HG03060 (cell line): Measurements from ENCODE around the gene HSD17B2.

Source experiments
- ATAC-seq: cut with Tn5 transposase; IDR thresholded peaks from one replicate; pipeline ENCODE4 v1.9.1; 2021; ENCODE audit warnings: low read depth, moderate number of reproducible peaks; ENCODE audit not compliant: unreplicated experiment

Gene HSD17B2

DNA sequence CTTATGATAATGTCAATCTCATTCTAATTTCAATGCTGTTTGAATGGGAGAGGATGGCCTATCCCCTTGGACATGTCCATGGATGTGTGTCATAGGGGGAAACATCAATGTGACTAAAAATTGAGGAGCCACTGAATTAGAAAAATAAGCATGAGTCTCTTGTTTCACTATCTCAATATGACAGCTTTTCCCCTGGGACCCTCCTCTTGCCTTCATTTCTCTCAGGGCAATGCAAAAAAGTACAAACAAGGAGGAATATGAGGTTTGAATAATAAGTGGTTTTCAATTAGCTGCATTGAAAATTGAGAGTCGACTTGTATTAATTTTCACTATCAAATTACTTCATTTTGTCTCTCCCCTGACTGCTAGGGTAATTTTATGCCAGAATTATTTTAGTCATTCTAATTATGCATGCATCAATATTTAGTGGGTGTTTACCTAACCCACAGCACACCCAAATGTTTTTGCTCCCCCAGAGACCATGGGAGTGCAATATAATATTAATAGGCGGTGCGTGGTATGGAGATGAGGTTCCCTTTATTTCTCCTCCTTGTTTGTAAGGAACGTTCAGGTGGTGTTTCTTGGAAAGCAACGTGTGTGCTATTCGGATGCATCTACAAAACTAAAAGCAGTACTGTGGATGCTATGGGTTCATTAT, 17.0 kb upstream of the HSD17B2 start:
- ATAC-seq = no peak

DNA sequence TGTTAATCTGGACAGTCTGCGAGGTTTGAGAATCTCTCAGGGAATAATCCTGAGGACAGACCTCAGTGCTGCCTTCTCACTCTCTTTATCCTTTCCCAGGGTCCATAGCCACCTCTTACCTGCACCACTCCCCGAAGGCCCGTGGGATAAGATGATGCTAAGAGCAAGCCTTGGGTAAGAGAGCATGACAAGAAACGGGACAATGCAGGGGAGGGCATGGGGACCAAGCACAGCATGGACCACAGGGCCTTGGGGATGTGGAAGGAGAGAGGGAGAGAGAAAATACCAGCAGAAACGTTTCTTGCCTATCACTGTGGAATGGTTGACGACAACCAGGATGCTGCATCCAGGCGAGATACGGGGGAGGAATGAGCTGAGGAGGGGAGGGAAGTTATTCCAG, 15.5 kb upstream of the HSD17B2 start:
- no peak for ATAC-seq

DNA sequence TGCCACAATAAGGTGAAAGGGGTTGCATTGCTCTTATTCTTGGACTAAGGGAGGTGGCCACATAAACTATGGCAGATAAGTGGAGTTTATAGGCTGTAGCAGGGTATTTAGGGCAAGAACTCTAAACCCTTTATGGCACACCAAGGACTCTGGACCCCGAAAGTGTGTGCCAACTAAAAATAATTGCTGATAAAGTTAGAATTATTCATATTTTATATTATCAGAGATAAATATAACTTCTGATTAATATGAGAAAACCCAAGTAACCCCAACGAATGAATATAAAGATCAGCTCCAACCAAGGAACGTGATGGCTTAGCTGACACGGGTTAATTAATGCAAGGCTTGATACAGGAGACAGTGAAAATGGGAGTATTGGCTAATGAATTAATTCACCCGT, 15.0 kb upstream of the HSD17B2 start:
- ATAC-seq = no peak

DNA sequence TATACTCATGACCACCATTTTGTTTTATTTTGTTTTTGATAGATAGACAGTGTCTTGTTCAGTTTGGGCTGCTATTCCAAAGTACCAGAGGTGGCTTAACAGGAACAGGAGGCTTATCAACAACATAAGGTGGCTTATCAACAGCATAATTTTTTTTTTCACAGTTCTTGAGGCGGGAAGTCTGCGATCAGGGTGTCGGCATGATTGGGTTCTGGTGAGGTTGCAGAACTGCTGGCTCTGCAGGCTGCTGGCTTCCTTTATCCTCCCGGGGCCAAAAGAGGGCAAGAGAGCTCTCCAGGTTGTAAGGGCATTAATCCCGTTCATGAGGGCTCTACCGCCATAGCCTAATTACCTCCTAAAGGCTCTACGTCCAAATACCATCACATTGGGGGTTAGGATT, 11.8 kb upstream of the HSD17B2 start:
- ATAC-seq = no peak

DNA sequence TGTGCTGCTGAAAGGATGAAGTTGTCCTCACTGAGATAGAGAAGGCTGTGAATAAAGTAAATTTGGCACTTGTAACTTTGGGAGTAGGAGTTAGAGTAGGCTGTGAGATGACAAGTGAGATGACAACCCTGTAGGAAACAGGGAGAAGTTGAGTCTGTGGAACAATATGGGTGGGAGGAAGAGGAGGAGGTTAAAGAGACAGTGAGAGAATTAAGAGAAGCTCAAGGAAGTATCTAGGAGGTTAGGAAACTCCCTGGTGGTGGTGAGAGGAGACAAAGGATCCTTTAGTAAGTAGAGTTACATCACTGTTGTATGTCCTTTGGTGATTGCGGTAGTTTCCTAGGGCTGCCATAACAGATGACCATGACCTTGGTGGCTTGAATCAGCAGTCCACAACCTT, 10.7 kb upstream of the HSD17B2 start:
- no peak for ATAC-seq

DNA sequence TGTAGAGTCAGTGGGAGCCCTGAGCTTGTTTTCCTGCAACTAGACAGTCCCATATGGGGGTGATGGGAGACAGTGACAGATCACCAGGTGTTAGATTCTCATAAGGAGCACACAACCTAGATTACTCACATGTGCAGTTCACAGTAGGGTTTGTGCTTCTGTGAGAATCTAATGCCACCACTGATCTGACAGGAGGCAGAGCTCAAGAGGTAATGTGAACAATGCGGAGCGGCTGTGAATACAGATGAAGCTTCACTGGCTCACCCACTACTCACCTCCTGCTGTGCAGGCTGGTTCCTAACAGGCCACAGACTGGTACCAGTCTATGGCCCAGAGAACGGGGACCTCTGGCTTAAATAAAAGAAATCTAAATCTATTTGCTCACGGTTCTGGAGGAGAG, 10.2 kb upstream of the HSD17B2 start:
- no peak for ATAC-seq

DNA sequence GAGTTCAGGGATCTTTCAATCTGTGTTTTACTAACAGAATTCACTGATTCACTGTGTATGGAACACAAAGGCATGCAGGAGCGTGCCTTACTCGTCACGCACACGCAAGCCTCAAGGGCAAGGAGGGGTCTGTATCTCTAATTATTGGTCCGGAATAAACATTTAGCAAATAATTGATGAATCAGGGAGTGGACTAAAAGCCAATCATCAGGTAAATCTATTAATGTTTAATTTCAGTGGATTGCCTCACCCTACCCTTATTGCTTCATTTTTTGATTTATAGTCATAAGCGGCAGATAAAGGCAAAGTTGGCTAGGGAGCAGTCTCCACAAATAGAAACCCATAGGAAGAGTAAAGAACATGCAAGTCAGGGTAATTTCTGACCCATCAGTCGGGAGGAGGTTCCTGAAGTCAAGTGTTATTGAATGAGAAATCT, 7.4 kb upstream of the HSD17B2 start:
- ATAC-seq = no peak

DNA sequence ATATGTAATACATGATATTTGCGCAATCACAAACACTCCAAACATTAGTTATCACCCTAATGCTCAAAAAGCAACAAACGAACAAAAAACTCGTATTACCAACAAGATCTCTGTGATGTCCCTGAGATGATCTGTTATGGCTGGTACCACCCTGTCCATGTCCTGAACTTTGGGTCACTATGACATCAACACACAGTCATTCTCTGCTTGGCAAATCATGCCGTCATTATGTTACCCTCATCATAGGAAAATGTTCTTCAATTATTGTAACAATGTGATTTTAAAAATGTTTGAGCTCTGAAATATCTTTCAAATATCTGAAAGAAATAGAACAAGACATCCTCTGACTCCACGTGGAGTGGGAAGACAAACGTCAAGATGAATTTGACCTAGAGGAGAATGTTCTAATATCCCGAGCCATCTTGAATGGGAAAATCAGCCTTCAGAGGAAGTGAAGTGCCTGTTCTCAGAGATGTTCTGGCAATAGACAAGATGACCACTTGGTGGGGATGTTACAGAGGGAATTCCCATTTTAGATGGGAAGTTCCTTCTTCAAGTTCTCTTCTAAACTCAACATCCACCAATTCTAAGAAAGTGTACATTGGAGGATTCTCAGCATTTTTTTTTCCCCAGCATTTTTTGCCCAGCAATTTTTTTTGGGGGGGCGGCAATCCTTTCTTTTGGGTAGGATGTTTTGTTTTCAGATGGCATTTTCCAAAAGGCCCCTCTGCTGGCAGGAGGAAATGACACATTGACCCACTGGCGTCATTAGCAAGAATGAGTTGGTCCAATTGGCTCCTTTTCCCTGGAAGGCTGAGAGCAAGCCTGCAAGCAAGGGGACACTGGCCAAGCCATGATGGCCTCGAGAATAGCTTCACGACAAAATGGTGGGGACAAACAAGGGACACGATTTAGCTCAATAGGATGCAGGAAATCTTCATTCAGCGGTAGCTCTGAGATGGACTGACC, 3.7 kb upstream of the HSD17B2 start:
- ATAC-seq = no peak

DNA sequence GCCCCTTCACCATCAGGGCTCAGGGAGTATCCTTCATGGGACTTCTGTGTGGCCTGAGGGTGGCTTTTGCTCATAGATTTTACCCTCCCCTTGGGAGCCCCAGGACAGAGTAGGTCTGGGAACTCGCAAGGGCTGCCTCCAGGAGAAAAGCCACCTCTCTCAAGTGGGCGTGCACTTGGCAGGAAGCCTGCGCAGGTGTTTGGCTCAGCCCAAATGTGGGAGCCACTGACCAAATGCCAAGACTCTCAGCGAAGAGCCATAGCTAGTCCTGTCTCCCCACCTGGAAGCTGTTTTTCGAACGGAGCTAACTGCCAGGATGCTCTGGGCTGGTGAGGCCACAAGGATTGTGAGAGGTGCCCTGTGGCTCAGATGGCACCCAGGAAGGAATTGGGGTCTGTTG, 2.0 kb upstream of the HSD17B2 start:
- ATAC-seq = no peak

DNA sequence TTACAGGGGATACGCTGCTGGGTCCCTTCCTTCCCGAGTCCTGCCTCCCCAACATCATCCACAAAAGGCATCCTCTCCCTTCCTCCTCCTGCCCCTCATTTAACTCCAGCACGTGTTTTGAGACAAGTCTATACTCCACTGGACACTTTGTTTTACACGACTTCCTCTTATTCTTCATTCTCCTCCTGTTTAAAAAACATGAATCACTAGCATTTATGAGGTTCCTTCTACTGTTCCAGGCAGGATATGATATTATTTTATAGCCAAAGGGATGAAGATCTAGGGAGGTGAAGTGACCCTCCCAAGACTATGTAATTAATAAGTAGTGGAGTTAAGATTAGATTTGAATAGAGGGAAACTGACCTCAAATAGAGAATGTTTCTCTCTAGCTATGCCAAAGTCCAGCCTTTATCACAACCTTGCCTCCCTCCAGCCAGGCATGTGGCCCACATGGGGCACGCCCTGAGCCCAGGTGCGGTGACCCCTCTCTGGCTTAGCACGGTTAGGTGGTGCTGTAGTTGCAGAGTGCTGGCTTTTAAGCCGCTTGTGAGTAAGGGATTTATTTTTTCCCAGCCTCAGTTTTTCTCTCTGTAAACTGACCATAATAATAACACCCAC, 1.3 kb upstream of the HSD17B2 start:
- ATAC-seq = no peak

DNA sequence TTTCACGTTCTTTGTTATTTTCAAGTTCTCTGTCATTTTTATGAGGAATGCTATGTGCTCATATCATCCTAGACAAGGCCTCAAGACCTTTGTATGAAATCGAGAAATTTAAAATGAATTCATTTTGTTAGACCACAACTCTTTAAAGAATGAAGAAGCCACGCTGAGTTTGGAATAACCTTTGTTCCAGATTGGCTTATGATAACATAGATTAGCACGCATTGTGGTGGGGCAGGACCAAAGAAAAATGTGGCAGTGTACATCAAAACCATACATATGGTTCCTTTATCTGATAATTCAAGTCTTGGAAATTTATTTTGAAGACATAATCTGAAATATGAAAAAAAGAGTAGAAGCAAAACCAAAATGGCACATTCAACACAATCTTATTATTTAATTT, 2.2 kb downstream of the HSD17B2 start:
- no peak for ATAC-seq

DNA sequence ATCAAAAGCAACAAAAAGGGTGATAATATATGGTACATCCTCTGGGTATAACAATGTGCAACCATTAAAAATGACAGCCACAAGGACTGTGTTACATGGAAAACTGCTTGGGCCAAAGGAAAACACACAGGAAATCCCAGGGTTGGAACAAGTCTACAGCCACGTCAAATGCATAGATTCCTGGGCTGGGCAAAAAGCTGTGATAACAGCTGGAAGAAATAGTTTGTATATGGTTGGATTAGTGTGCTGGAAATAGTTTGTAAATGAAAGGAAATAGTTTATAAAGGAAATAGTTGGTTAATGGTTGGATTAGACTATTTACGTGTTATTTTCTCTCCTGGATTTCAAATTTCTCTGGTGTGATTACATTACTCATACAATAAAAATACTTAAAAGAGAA, 2.6 kb downstream of the HSD17B2 start:
- no peak for ATAC-seq

DNA sequence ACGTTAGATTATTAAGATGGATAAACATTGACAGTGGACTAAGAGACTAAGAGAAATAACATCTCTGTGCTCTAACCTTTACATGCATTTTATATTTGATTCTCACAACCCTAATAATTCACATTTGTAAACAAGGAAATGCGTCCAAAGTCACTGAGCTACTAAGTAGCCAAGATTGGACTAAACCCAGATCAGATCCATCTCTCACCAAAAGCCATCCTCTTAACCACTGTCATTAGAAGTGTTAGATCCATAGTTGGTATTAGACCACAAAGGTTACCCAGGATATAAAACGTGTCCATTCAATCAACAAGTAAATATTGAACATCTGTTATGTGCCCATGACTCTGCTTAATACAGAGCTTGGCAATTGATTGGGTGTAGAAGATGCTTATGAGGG, 5.2 kb downstream of the HSD17B2 start:
- no peak for ATAC-seq

DNA sequence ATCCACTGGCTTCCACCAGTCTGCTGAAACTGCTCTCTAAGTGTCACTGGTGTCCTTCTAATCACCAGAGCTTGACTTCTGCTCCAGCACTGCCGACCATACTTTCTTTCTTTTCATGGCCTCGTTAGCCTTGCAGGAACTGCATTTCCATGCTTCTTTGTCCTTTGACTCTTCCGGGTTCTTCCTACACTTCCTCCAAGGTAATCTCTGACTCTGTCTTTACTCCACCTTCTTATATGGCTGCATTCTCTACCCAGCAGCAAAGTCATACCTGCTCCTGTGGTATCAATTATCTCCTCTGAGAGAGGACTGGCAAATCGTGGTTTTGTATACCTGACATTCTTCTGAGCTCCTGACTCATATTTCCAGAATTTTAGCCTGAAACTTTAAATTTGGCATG, 6.5 kb downstream of the HSD17B2 start:
- ATAC-seq = no peak

DNA sequence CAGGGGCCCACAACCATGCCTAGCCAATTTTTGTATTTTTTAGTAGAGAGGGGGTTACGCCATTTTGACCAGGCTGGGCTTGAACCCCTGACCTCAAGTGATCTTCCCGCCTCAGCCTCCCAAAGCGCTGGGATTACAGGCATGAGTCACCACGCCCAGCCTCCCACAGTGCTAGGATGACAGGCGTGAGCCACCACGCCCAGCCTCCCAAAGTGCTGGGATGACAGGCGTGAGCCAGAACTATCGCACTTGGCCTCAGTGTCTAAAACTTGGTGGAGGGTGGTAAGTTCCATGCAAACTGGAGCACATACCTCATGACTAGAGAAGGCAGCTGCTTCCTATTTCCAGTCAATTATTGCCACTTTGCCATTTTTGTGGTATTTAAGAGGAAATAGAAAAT, 7.1 kb downstream of the HSD17B2 start:
- no peak for ATAC-seq

DNA sequence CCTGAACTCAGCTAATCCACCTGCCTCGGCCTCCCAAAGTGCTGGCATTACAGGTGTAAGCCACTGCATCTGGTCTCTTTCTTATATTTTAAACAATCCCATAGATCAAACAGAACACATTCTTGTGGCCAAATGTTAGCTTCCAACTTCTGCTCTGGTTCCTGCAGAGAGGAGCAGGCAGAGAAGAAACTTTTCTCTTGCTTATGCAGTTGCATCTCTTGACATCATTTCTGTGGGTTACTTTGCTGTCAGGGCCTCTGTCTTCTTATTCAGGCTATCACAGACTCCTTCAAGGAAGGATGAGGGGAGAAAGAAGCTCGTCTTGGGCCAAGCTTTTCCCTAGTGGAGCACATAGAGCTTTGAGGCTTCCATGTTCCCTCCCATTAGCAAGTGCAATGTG, 7.8 kb downstream of the HSD17B2 start:
- ATAC-seq = no peak

DNA sequence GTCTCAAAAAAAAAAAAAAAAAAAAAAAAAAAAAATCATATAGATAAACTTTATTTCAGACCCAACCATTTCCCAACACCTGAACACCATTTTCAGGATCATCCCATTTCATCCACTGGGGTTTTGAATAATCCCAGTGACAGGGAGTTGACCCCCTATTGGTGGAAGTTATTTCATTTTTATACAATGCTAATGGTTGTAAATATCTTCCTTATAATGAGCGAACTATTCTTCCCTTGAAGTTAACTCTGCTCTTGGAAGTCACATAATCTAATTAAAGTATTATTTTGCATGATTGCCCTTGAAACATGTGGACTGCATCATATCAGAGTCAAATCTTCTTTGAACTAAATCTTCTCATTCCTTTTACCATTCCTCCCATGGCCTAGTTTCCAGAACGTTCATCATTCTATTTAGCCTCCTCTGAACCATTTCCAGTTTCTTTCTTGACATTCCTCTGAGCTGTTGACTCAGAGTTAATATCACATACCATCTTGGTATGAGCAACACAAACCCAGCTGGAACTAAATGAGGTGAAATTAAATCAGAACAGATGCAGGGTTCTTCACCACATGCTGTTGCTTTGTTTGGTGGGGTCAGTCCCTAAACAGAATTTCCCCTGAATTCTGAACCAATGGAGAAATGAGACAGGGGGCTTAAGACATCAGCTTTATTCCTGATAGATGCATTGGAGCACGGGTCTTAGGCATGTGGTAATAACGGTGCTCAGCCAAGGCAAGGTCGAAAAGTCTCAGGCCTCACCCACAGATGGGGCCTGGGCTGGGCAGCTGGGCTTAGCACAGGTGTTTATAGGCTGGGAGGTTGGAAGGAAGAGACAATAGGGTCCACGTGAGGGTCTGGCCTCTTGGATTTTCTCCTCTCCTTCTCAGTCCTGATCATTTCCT, 8.9 kb downstream of the HSD17B2 start:
- ATAC-seq = no peak

DNA sequence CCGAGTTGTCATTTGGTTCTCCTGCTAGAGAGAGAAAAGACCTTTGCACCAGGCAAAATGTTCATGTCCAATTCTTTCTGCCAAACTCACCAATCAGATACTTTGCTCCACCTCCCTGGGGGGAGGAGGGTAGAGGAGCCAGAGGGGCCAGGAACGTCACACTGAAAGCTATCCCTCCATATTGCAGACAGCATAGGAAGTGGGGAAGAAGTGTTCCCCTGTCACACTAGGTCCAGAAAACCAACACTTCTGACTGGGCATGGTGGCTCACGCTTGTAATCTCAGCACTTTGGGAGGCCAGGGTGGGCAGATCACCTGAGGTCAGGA, 9.5 kb downstream of the HSD17B2 start:
- no peak for ATAC-seq

DNA sequence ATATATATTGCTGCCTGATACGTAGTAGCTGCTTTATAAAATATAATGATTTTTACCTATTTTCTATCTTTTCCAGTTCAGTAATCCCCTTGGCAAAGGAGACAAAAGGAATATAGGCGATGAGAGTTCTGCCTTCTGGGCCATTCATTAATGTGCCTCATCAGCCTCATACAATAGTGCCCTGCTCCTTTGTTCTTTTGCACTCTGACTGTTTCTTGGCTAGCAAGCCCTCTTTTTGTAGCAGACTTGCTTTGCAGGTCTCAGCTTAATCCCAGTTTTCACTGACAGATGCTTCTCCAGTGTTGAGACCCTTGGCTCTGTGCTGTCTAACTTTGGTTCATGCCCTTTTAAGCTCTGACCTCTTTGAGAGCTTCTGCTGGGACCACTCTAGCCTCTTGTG, 10.4 kb downstream of the HSD17B2 start:
- ATAC-seq = no peak

DNA sequence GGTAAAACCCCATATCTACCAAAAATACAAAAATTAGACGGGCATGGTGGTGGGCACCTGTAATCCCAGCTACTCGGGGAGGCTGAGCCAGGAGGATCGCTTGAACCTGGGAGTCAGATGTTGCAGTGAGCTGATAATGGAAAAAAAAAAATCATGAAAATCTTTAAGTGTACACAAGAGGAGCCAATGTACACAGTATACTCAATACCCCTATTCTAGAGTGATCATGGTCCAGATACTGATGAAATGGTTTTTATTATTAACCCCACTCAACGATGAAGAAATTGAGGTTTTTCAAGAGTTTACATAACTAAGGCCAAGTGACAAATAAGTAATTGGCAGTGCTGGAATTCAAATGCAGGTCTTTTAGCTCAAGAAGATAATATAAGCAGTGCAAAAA, 11.5 kb downstream of the HSD17B2 start:
- no peak for ATAC-seq

DNA sequence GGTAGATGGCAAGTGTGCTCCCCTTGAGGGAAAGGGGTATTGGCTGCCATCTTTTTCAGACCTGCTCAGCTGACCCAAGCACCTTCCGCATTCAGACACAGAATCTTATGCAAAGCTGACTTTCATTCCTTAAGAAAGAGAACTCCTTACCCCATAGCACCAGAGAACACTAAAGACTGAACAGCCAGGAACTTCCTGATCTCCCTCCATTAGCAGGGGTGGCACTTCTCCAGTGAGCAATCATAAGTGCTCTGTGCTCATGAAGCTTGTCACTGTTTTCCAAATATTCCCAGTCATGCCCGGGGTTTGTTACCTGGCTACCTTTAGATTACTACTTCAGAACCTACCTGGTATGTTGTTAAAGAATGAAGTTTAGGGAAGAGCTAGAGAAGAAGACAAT, 11.9 kb downstream of the HSD17B2 start:
- ATAC-seq = no peak
